Cardiac fibroblast (primary cell): ENCODE measurements around the gene STARD3NL.

Source experiments
- DNase-seq, 2 donors: peaks; one replicate each; pipeline versions ENCODE4 v3.0.0 to v3.0.0-alpha.2; 2010; ENCODE audit warnings: low read depth in 2 of 2
- H3K4me3 ChIP-seq, 2 donors: replicated peaks in 1 of 2; 1 replicate in 1 of 2; 2 replicates in 1 of 2; pipeline ENCODE4 v1.5.1; 2011; ENCODE audit warnings: low read depth in 2 of 2, low read length in 2 of 2, mild to moderate bottlenecking in 2 of 2, moderate library complexity in 1 of 2
- CTCF ChIP-seq: IDR thresholded peaks from one replicate; pipeline ENCODE4 v1.5.1; 2011; ENCODE audit warnings: low read depth, mild to moderate bottlenecking, low read length, inconsistent platforms

The STARD3NL gene

GRCh38 chr7:38178004-38178694 is at the start of gene STARD3NL:
Gene STARD3NL (plus strand): TSS chr7:38178245. CDS start chr7:38207505, 29,260 bp downstream.
- DNase-seq = peak; percentile 100
- H3K4me3 ChIP-seq = peak within 1 kb of the TSS; percentile 81 to 88
- TF ChIP-seq CTCF = no peak

- no peak for DNase-seq
- H3K4me3 ChIP-seq = no peak overlapping the region
- TF ChIP-seq CTCF = no peak
These were observed 48.9 kb upstream of the STARD3NL start for GRCh38 chr7:38129162-38129561.

- H3K4me3 ChIP-seq = no peak overlapping the region
- no peak for DNase-seq
- TF ChIP-seq CTCF = no peak
These were observed 48.5 kb upstream of the STARD3NL start for GRCh38 chr7:38129579-38129978.

- H3K4me3 ChIP-seq = no peak overlapping the region
These were observed 39.9 kb upstream of the STARD3NL start for GRCh38 chr7:38138171-38138570.

GRCh38 chr7:38141187-38141586 is 36.9 kb upstream of the STARD3NL start:
- no peak for TF ChIP-seq CTCF
- DNase-seq = no peak
- H3K4me3 ChIP-seq = no peak overlapping the region

More at GRCh38 chr7:38138171-38138570, 39.9 kb upstream of the STARD3NL start:
- DNase-seq = no peak
- TF ChIP-seq CTCF = no peak

- no peak overlapping the region for H3K4me3 ChIP-seq
- no peak for TF ChIP-seq CTCF
- no peak for DNase-seq
These were observed 35.3 kb upstream of the STARD3NL start for GRCh38 chr7:38142736-38143135.

- TF ChIP-seq CTCF = no peak
- no peak overlapping the region for H3K4me3 ChIP-seq
- DNase-seq = peak in 1 of 2 donors; percentile 11
These were observed 31.0 kb upstream of the STARD3NL start for GRCh38 chr7:38147005-38147404.
